ENCODE results near the gene MICAL3.

The MICAL3 gene

GRCh38 chr22:17792299-17792698 is 232.1 kb downstream of the MICAL3 start:
- DNase-seq (ENCODE audit: low read depth), result no peak
- TF ChIP-seq CTCF (IDR thresholded peaks at IDR 0.05; ENCODE audit: control insufficient read depth, extremely low read depth, insufficient read depth), result no peak
- H3K4me3 ChIP-seq (ENCODE audit: low read depth, low read length), result no peak overlapping the region

GRCh38 chr22:17791196-17791595 is 233.2 kb downstream of the MICAL3 start:
- no peak overlapping the region for H3K4me3 ChIP-seq (ENCODE audit: low read depth, low read length)
- DNase-seq (ENCODE audit: low read depth), result no peak
- no peak for TF ChIP-seq CTCF (IDR thresholded peaks at IDR 0.05; ENCODE audit: control insufficient read depth, extremely low read depth, insufficient read depth)

- no peak for DNase-seq (ENCODE audit: low read depth)
- H3K4me3 ChIP-seq (ENCODE audit: low read depth, low read length), result no peak overlapping the region
- no peak for TF ChIP-seq CTCF (IDR thresholded peaks at IDR 0.05; ENCODE audit: control insufficient read depth, extremely low read depth, insufficient read depth)
Measured at GRCh38 chr22:17789379-17790200, 234.8 kb downstream of the MICAL3 start.

GRCh38 chr22:17788528-17789378 is 235.6 kb downstream of the MICAL3 start:
- H3K4me3 ChIP-seq (ENCODE audit: low read depth, low read length), result no peak overlapping the region
- no peak for DNase-seq (ENCODE audit: low read depth)
- TF ChIP-seq CTCF (IDR thresholded peaks at IDR 0.05; ENCODE audit: control insufficient read depth, extremely low read depth, insufficient read depth), result no peak

- TF ChIP-seq CTCF (IDR thresholded peaks at IDR 0.05; ENCODE audit: control insufficient read depth, extremely low read depth, insufficient read depth), result no peak
- DNase-seq (ENCODE audit: low read depth), result no peak
- H3K4me3 ChIP-seq (ENCODE audit: low read depth, low read length), result no peak overlapping the region
Measured at GRCh38 chr22:17787716-17788330, 236.5 kb downstream of the MICAL3 start.

GRCh38 chr22:17787241-17787640 is 237.1 kb downstream of the MICAL3 start:
- DNase-seq (ENCODE audit: low read depth), result no peak
- no peak for TF ChIP-seq CTCF (IDR thresholded peaks at IDR 0.05; ENCODE audit: control insufficient read depth, extremely low read depth, insufficient read depth)
- H3K4me3 ChIP-seq (ENCODE audit: low read depth, low read length), result no peak overlapping the region
